PFSK-1 (cell line): ENCODE measurements around the gene MLST8.

ENCODE experiments used
- POLR2AphosphoS5 ChIP-seq: IDR thresholded peaks from 2 replicates; pipeline ENCODE4 v1.6.1; 2012; ENCODE audit warnings: low read depth, mild to moderate bottlenecking, control low read depth, low read length, moderate library complexity
- TAF1 ChIP-seq: IDR thresholded peaks from 2 replicates; pipeline ENCODE4 v1.6.1; 2012; ENCODE audit warnings: low read length, control low read depth, borderline replicate concordance; ENCODE audit not compliant: insufficient read depth

- TF ChIP-seq TAF1 (no peak), POLR2AphosphoS5 (no peak)
These were observed 47.5 kb downstream of the MLST8 start for GRCh38 chr16:2252806-2253148.
